Vagina (tissue), 2 donors: ENCODE measurements around the gene GABBR2. TPM values are rescaled to one million over a fixed set of nuclear protein-coding genes. Genes with fewer than 3 reads are reported as not detected.

Source experiments
- DNase-seq, 2 donors: peaks; one replicate each; pipeline ENCODE4 v3.0.0-alpha.2; 2017; ENCODE audit errors: extremely low spot score in 2 of 2
- H3K27ac ChIP-seq: fragments of 200-600 bp; sonication (generic); one replicate; pipeline ENCODE4 v1.5.1; 2019
- H3K27me3 ChIP-seq: fragments of 200-600 bp; sonication (generic); one replicate; pipeline ENCODE4 v1.5.1; 2019
- H3K36me3 ChIP-seq, 2 donors: fragments of 200-600 bp; sonication (generic); one replicate each; pipeline ENCODE4 v1.5.1; 2017 to 2019
- H3K4me1 ChIP-seq: fragments of 200-600 bp; sonication (generic); one replicate; pipeline ENCODE4 v1.5.1; 2019
- H3K4me3 ChIP-seq, 2 donors: fragments of 200-600 bp; sonication (generic); 1 replicate in 1 of 2; 2 replicates in 1 of 2; pipeline ENCODE4 v1.5.1; 2016 to 2019
- H3K9me3 ChIP-seq: fragments of 200-600 bp; sonication (generic); one replicate; pipeline ENCODE4 v1.5.1; 2019
- POLR2A ChIP-seq, 2 donors: fragments of 450-650 bp; IDR thresholded peaks; one replicate each; pipeline ENCODE4 v1.6.1; 2017; ENCODE audit warnings: antibody characterized with exemption in 2 of 2, mild to moderate bottlenecking in 2 of 2, moderate library complexity in 2 of 2
- POLR2AphosphoS5 ChIP-seq, 2 donors: sonication (generic); formaldehyde crosslinking; IDR thresholded peaks; one replicate each; pipeline ENCODE4 v1.9.0; 2017; ENCODE audit warnings: antibody characterized with exemption in 2 of 2, mild to moderate bottlenecking in 2 of 2, low read depth in 1 of 2; ENCODE audit not compliant: insufficient read depth in 1 of 2
- intact Hi-C: fragments of 100-400 bp; cut with DNase I; formaldehyde crosslinking; loops from one replicate; pipeline ENCODE4 v1.15.1; 2023
- total RNA-seq: library from RNA; depleted of rRNA; stranded (reverse); fragments of >200 nt; gene quantifications from one replicate; pipeline ENCODE4 v1.2.3, GENCODE V29; 2016
- TF ChIP-seq, protein P1 (sequence below), 3 experiments: fragments of 450-650 bp in 2 of 3; fragments of 200-600 bp in 1 of 3; sonication (generic) in 1 of 3; IDR thresholded peaks; one replicate each; pipeline ENCODE4 v1.5.1; 2017 to 2019; ENCODE audit warnings: antibody characterized with exemption in 3 of 3, mild to moderate bottlenecking in 2 of 3, moderate library complexity in 2 of 3

Gene GABBR2
- total RNA-seq, 1 donor from 2014 or later: not detected

DNA sequence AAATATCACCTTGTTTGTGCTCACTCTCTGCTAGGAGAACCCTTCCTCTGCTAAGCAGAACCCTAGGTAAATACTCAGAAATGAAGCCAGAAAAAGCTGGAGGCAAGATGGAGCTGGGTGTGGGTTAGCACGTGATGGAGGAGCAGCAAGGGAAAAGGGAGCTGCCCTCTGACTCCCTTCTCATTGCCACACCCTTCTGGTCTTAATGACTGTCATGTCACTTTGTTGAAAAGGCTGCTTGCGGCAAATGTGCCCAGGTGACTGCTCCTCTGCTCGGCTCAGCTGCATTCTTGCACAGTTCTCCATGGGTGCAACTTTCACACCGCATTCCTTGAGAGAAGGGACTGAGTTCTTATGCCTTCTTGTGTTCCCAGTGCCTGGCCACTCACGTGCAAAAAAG, 416.9 kb downstream of the GABBR2 start:
- Histone ChIP-seq H3K36me3 (no peaks in the 10 kb centered on the region), H3K27ac (no peak overlapping the region), H3K4me1 (no peaks in the 10 kb centered on the region), H3K27me3 (no peaks in the 10 kb centered on the region), H3K4me3 (no peak overlapping the region), H3K9me3 (no peaks in the 10 kb centered on the region)
- TF ChIP-seq POLR2AphosphoS5 (IDR thresholded peaks at IDR 0.05; ENCODE audit: insufficient read depth in 1 of 2, low read depth in 1 of 2): no peak
- TF ChIP-seq POLR2A (IDR thresholded peaks at IDR 0.05): no peak
- TF ChIP-seq, protein P1, sequence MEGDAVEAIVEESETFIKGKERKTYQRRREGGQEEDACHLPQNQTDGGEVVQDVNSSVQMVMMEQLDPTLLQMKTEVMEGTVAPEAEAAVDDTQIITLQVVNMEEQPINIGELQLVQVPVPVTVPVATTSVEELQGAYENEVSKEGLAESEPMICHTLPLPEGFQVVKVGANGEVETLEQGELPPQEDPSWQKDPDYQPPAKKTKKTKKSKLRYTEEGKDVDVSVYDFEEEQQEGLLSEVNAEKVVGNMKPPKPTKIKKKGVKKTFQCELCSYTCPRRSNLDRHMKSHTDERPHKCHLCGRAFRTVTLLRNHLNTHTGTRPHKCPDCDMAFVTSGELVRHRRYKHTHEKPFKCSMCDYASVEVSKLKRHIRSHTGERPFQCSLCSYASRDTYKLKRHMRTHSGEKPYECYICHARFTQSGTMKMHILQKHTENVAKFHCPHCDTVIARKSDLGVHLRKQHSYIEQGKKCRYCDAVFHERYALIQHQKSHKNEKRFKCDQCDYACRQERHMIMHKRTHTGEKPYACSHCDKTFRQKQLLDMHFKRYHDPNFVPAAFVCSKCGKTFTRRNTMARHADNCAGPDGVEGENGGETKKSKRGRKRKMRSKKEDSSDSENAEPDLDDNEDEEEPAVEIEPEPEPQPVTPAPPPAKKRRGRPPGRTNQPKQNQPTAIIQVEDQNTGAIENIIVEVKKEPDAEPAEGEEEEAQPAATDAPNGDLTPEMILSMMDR (IDR thresholded peaks at IDR 0.05): no peak
- intact Hi-C loops: no loop called here
- DNase-seq: no peak

DNA sequence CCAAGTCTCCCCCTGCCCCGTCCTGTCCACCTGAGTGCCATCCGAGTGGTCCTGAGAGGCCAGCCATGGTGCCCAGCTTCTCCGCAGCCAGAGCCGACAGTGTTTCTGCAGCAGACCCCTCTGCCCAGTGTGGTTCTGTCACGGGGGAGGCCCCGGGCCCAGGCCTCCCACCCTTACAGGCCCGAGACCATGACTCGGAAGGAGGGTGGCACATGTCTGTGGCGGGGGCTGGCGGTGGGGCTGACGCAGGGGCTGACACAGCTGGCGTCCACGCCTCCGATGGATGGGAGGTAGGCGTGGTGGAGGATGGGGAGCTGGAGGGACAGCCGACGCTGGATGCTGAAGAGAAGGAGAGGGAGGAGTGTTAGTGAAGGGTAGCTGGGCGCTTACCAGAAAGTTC, 418.3 kb downstream of the GABBR2 start:
- H3K4me1 ChIP-seq: no peaks in the 10 kb centered on the region
- no peak for DNase-seq
- no peak overlapping the region for H3K4me3 ChIP-seq
- H3K27me3 ChIP-seq: no peaks in the 10 kb centered on the region
- H3K27ac ChIP-seq: no peak overlapping the region
- no peaks in the 10 kb centered on the region for H3K36me3 ChIP-seq
- H3K9me3 ChIP-seq: no peaks in the 10 kb centered on the region
- intact Hi-C loops: no loop called here
- TF ChIP-seq POLR2A (IDR thresholded peaks at IDR 0.05): no peak
- TF ChIP-seq POLR2AphosphoS5 (IDR thresholded peaks at IDR 0.05; ENCODE audit: insufficient read depth in 1 of 2, low read depth in 1 of 2): no peak
- TF ChIP-seq, protein P1 (IDR thresholded peaks at IDR 0.05): no peak

DNA sequence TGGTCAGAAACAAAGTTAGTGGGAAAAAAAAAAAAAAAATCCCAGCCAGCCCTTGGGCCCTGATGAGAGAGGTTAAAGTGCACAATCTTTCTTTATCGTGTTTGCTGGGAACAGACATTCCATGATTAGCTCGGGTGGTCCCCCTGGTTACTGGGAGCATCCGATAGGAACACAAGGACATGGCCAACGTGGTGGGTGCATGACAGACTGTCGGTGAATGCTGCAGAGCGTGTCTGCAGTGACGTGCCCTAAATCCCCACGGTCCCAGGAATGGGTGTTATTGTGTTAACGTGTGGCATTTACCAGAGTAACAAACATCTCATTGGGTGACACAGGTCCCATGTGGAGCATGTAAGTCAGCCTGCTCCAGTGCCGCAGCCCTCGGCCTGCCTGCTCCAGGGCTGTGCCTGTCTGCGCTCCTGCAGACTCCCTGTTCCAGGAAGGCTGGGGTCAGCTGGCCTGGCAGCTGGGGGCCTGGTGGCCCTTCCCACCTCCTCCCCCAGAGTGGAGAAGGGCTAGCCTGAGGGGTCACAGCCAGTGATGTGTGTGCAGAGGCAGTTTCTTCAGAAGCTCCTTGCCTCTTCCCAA, 419.0 kb downstream of the GABBR2 start:
- no peak for TF ChIP-seq POLR2AphosphoS5 (IDR thresholded peaks at IDR 0.05; ENCODE audit: insufficient read depth in 1 of 2, low read depth in 1 of 2)
- TF ChIP-seq, protein P1 (IDR thresholded peaks at IDR 0.05): no peak
- TF ChIP-seq POLR2A (IDR thresholded peaks at IDR 0.05): no peak
- no peaks in the 10 kb centered on the region for H3K36me3 ChIP-seq
- intact Hi-C loops: no loop called here
- no peak overlapping the region for H3K4me3 ChIP-seq
- no peaks in the 10 kb centered on the region for H3K27me3 ChIP-seq
- no peaks in the 10 kb centered on the region for H3K9me3 ChIP-seq
- DNase-seq: no peak
- no peaks in the 10 kb centered on the region for H3K4me1 ChIP-seq
- no peak overlapping the region for H3K27ac ChIP-seq

DNA sequence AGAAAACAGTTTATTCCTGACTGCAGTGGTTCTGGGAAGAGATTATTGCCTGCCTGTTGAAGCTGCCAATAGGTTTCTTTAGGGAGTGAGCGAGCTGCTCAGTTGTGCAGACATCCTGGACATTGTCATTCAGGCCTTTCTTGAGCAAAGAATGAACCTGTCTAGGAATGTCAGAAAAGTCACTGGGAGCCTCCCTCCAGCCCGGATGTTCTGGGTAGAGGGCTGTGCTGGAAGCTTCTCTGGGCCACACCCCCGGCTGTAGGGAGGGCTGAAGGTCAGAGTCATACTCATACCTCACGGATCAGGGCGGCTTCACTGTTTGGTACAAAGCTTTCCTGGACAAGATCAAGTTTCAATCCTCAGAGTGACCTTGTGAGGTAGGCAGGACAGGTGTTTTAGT, 419.9 kb downstream of the GABBR2 start:
- Histone ChIP-seq H3K27me3 (no peaks in the 10 kb centered on the region), H3K4me1 (no peaks in the 10 kb centered on the region), H3K36me3 (no peaks in the 10 kb centered on the region), H3K9me3 (no peaks in the 10 kb centered on the region), H3K4me3 (no peak overlapping the region), H3K27ac (no peak overlapping the region)
- no peak for TF ChIP-seq POLR2A (IDR thresholded peaks at IDR 0.05)
- no peak for TF ChIP-seq POLR2AphosphoS5 (IDR thresholded peaks at IDR 0.05; ENCODE audit: insufficient read depth in 1 of 2, low read depth in 1 of 2)
- TF ChIP-seq, protein P1 (IDR thresholded peaks at IDR 0.05): no peak
- intact Hi-C loops: no loop called here
- DNase-seq: no peak

DNA sequence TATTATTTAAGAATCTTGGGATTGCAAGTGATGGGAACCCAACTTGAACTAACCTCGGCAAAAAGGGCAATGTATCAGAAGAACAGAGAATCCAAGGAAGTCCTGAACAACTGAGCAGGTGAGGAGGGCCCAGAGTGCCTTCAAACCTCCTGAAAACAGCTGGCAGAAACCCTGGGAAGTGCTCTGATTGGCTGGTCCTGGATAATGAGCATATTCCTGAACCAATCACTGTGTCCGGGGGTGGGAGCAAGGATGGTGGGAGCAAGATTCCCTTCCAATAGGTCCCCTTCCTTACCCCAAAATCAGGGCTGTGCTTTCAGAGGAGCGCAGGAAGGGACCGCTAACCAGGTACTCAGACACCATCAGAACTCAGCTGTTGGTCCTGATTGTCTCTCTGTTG, 421.4 kb downstream of the GABBR2 start:
- Histone ChIP-seq H3K4me3 (no peak overlapping the region), H3K27me3 (no peaks in the 10 kb centered on the region), H3K9me3 (no peaks in the 10 kb centered on the region), H3K36me3 (no peaks in the 10 kb centered on the region), H3K4me1 (no peaks in the 10 kb centered on the region), H3K27ac (no peak overlapping the region)
- TF ChIP-seq POLR2A (IDR thresholded peaks at IDR 0.05): no peak
- TF ChIP-seq, protein P1 (IDR thresholded peaks at IDR 0.05): no peak
- no peak for TF ChIP-seq POLR2AphosphoS5 (IDR thresholded peaks at IDR 0.05; ENCODE audit: insufficient read depth in 1 of 2, low read depth in 1 of 2)
- no peak for DNase-seq
- intact Hi-C loops: no loop called here
